HCEC 1CT (cell line): ENCODE results near the gene ANTKMT.

Experiments used
- DNase-seq: peaks from one replicate; pipeline ENCODE4 v3.0.0-alpha.2; 2017

The ANTKMT gene

DNA sequence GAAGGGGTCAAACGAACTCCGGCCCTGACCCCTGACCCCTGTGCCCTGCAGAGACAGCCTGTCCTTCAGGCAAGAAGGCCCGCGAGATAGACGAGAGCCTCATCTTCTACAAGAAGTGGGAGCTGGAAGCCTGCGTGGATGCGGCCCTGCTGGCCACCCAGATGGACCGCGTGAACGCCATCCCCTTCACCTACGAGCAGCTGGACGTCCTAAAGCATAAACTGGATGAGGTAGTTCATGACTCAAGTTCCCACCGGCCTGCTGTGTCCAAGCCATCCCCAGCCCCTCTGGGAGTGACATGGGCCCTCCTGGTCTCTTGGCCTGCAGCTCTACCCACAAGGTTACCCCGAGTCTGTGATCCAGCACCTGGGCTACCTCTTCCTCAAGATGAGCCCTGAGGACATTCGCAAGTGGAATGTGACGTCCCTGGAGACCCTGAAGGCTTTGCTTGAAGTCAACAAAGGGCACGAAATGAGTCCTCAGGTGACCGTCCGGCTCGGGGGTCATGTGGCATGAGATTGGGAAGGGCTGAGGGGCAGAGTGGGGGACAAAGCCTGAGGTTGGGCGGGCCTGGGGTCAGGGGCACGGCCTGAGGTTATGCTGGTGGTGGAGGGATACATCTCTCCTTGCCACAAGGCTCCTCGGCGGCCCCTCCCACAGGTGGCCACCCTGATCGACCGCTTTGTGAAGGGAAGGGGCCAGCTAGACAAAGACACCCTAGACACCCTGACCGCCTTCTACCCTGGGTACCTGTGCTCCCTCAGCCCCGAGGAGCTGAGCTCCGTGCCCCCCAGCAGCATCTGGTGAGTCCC, 45.3 kb downstream of the ANTKMT start:
- DNase-seq, result no peak

DNA sequence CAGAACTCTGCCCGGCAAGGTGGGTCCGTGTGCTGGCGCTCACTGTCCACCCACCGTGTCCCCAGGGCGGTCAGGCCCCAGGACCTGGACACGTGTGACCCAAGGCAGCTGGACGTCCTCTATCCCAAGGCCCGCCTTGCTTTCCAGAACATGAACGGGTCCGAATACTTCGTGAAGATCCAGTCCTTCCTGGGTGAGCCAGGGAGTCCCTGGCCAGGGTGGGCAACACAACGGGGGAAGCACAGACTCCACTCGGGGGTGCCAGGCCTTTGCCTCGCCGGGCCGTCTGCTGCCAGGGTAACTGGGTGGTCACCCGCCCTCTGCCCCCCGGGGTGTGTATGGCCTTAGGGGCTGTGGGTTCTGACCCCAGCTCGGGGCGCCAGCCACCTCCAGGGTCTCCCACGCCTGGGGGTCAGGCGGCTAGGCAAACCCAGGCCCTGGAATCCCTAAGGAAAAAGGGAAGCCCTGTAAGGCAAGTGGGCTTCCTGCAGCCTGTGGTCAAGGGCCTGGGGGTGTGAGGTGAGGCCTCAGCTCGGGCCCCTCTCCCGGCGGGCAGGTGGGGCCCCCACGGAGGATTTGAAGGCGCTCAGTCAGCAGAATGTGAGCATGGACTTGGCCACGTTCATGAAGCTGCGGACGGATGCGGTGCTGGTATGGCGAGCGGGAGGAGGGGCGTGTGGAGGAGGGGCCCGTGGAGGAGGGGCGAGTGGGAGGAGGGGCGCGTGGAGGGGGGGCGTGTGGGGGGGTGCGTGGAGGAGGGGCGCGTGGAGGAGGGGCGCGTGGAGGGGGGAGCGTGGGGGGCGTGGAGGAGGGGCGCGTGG, 46.1 kb downstream of the ANTKMT start:
- no peak for DNase-seq

DNA sequence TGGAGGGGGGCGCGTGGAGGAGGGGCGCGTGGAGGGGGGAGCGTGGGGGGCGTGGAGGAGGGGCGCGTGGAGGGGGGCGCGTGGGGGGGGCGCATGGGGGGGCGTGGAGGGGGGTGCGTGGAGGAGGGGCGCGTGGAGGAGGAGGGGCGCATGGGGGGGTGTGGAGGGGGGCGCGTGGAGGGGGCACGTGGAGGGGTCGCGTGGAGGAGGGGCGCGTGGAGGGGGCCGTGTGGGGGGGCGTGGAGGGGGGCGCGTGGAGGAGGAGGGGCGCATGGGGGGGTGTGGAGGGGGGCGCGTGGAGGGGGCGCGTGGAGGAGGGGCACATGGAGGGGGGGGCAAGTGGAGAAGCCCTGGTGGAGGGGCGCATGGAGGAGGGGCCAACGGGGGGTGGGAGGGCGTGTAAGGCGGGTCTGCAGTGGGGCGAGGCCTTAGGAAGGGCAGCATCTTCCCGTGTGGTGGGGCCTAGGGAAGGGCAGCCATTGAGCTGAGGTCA, 46.8 kb downstream of the ANTKMT start:
- no peak for DNase-seq

DNA sequence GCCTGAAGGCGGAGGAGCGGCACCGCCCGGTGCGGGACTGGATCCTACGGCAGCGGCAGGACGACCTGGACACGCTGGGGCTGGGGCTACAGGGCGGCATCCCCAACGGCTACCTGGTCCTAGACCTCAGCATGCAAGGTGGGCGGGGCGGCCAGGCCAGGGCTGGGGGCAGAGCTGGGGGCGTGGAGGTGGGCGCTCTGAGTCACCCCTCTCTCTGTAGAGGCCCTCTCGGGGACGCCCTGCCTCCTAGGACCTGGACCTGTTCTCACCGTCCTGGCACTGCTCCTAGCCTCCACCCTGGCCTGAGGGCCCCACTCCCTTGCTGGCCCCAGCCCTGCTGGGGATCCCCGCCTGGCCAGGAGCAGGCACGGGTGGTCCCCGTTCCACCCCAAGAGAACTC, 47.5 kb downstream of the ANTKMT start:
- no peak for DNase-seq

DNA sequence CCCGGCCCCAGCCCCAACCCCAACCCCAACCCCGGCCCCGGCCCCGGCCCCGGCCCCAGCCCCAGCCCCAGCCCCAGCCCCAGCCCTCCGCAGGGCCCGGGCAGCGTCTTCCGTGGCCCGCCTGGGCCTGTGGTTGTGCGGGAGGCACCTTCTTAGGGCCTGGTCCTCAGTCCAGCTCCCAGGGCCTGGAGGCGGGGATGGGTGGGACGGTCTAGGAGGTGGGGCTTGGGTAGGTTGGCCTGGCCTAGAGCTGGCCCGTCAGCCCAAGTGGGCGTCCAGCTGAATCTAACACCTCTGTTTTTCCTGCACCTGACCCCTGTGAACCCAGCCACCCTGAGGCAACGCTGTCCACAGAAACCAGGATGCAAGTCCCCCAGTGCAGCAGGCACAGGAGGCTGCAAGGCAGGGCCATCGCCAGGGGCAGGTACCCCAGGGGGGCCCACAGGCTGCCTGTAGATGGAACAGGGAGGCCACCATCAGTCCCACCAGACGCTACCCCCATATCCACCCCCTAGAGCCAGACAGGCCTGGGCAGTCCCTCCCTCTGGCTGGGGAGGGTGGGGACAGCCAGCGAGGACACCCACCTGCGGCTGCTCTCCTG, 48.3 kb downstream of the ANTKMT start:
- DNase-seq, result no peak

DNA sequence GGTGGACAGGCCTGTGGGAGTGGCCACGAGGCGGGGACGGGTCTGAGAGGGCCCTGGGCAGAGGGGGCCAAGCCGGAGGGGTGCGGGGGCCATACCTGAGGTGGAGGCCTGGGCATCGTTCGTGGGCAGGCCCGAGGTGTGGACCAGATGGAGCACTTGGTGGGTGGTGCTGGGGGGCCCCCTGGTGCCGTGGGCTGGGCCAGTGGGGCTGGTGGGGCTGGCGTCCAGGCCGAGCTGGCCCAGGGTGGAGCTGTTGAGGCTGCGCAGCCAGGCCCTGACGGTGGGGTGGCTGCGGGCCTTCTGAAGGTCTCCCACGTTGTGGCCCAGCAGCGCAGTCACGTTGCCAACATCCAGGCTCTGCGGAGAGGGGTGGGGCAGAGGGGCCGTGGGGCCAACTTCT, 49.0 kb downstream of the ANTKMT start:
- DNase-seq, result no peak

GRCh38 chr16:770411-770810, 49.5 kb downstream of the ANTKMT start:
- no peak for DNase-seq
